Parathyroid adenoma (tissue), 2 donors: ENCODE data around the gene SLC7A10.

Experiments used
- H2AFZ ChIP-seq: fragments of 300-600 bp; sonication (generic); one replicate; pipeline ENCODE4 v1.7.0; 2017; ENCODE audit warnings: antibody characterized with exemption, mild to moderate bottlenecking
- H3K27ac ChIP-seq: fragments of 300-600 bp; sonication (generic); one replicate; pipeline ENCODE4 v1.7.0; 2017
- H3K27me3 ChIP-seq: fragments of 300-600 bp; sonication (generic); one replicate; pipeline ENCODE4 v1.7.0; 2017; ENCODE audit warnings: low read length; ENCODE audit not compliant: control insufficient read depth, insufficient read depth
- H3K36me3 ChIP-seq: fragments of 300-600 bp; sonication (generic); one replicate; pipeline ENCODE4 v1.7.0; 2017; ENCODE audit warnings: low read length; ENCODE audit not compliant: control insufficient read depth, insufficient read depth
- H3K4me1 ChIP-seq: fragments of 300-600 bp; sonication (generic); one replicate; pipeline ENCODE4 v1.7.0; 2017; ENCODE audit warnings: control low read depth
- H3K4me2 ChIP-seq: fragments of 300-600 bp; sonication (generic); one replicate; pipeline ENCODE4 v1.7.0; 2017; ENCODE audit warnings: low read length
- H3K4me3 ChIP-seq: fragments of 300-600 bp; sonication (generic); one replicate; pipeline ENCODE4 v1.7.0; 2017; ENCODE audit warnings: low read depth, low read length
- H3K79me2 ChIP-seq: fragments of 300-600 bp; sonication (generic); one replicate; pipeline ENCODE4 v1.7.0; 2017; ENCODE audit warnings: control low read depth
- H3K9ac ChIP-seq: fragments of 300-600 bp; sonication (generic); one replicate; pipeline ENCODE4 v1.7.0; 2017; ENCODE audit warnings: mild to moderate bottlenecking
- H3K9me3 ChIP-seq: fragments of 300-600 bp; sonication (generic); one replicate; pipeline ENCODE4 v1.7.0; 2017; ENCODE audit warnings: low read length; ENCODE audit not compliant: control insufficient read depth
- CTCF ChIP-seq: fragments of 300-600 bp; sonication (generic); IDR thresholded peaks from one replicate; pipeline ENCODE4 v1.7.0; 2017; ENCODE audit warnings: antibody characterized with exemption, mild to moderate bottlenecking
- donor health status: primary hyperparathyroidism.

Gene SLC7A10

GRCh38 chr19:33187183-33187540, 38.5 kb downstream of the SLC7A10 start:
- Histone ChIP-seq H3K4me3 (no peak overlapping the region), H3K4me1 (peaks cover 4% of the 10 kb centered on the region), H3K36me3 (no peaks in the 10 kb centered on the region), H3K27ac (no peak overlapping the region), H3K9ac (no peak overlapping the region), H3K27me3 (no peaks in the 10 kb centered on the region), H3K4me2 (peak overlapping the region; percentile 42), H3K79me2 (no peaks in the 10 kb centered on the region), H3K9me3 (no peaks in the 10 kb centered on the region), H2AFZ (no peak overlapping the region)
- no peak for TF ChIP-seq CTCF

- Histone ChIP-seq H3K9me3 (no peaks in the 10 kb centered on the region), H3K79me2 (no peaks in the 10 kb centered on the region), H3K36me3 (no peaks in the 10 kb centered on the region), H3K9ac (no peak overlapping the region), H3K27ac (no peak overlapping the region), H2AFZ (no peak overlapping the region), H3K4me3 (no peak overlapping the region), H3K4me2 (peak overlapping the region; percentile 42), H3K4me1 (peaks cover 4% of the 10 kb centered on the region), H3K27me3 (no peaks in the 10 kb centered on the region)
- no peak for TF ChIP-seq CTCF
These were observed 39.0 kb downstream of the SLC7A10 start for GRCh38 chr19:33186431-33187182.

- TF ChIP-seq CTCF, result peak; percentile 54
- Histone ChIP-seq H3K4me3 (peak overlapping the region; percentile 81), H3K27ac (peak overlapping the region; percentile 93), H3K4me1 (peaks cover 7% of the 10 kb centered on the region), H3K27me3 (no peaks in the 10 kb centered on the region), H3K9ac (no peak overlapping the region), H3K79me2 (no peaks in the 10 kb centered on the region), H3K36me3 (no peaks in the 10 kb centered on the region), H3K9me3 (no peaks in the 10 kb centered on the region), H3K4me2 (peak overlapping the region; percentile 69), H2AFZ (peak overlapping the region; percentile 89)
These were observed 48.2 kb downstream of the SLC7A10 start for GRCh38 chr19:33177417-33177979.

- peaks cover 7% of the 10 kb centered on the region for H3K4me1 ChIP-seq
- no peak for TF ChIP-seq CTCF
- H3K27ac ChIP-seq, result peak overlapping the region; percentile 93
- H2AFZ ChIP-seq, result peak overlapping the region; percentile 89
- peak overlapping the region; percentile 69 for H3K4me2 ChIP-seq
- no peaks in the 10 kb centered on the region for H3K9me3 ChIP-seq
- H3K36me3 ChIP-seq, result no peaks in the 10 kb centered on the region
- no peaks in the 10 kb centered on the region for H3K79me2 ChIP-seq
- H3K27me3 ChIP-seq, result no peaks in the 10 kb centered on the region
- peak overlapping the region; percentile 70 for H3K9ac ChIP-seq
- peak overlapping the region; percentile 81 for H3K4me3 ChIP-seq
These were observed 48.8 kb downstream of the SLC7A10 start for GRCh38 chr19:33176670-33177416.
